ENCODE measurements around the gene LEF1. TPM values are rescaled to one million over a fixed set of nuclear protein-coding genes. Genes with fewer than 3 reads are reported as not detected.

Gene LEF1
- total and polyA plus RNA-seq, 9 of the 15 experiments (the other 6 are each of a cell fraction or from before 2014, with no cell fraction given): 15.1 to 81.1 (median 29.7) TPM

DNA sequence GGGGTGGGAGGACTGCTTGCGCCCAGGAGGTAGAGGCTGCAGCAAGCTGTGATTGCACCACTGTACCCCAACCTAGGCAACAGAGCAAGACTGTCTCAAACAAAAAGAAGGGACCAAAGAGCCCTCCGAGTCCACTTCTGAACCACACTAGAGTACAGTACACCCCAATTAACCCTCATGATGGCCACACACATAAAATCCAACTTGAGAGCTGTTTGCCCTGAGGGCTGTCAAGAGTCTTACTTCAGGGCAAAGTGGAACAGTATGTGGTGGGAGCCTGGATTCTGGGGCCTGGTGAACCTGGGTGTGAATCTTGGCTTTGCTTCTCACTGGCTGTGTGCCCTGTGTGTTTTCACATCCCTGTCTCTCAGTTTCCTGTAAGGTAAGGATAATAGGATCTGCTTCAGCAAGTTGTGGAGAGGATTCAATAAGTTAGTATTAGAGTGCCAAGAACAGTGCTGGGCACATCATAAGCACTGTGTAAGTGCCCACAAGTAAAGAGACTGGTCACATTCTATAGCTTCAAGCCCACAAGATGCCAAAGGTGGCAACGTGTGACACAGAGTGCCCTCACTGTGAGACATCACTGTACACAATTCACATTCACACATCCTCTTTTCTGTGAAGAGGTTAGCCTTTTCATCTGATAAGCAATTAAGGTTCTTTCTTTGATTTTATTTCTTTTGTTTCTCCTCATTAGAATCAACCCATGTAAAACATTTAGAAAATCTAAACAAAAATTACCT is 52.1 kb downstream of the LEF1 start:
- WGBS (ENCODE audit: insufficient coverage, low coverage, missing lambda C conversion rate): 68% methylated on average over 3 of the region's 3 CpGs

More for the DNA sequence above, 52.1 kb downstream of the LEF1 start:
- ChIA-PET CTCF (ENCODE audit: low intra/inter-chr PET ratio) (no interaction called here), POLR2A (interaction anchor here (0.6 to 1.2 kb wide), 2 partner anchors 14 to 15 kb away, joined by 3 to 5 read pairs; no protein-coding TSS in a partner anchor)
- H3K9ac ChIP-seq (ENCODE audit: insufficient read depth in 1 of 2, low read depth in 2 of 2, low read length in 2 of 2): peak overlapping the region in 1 of 2 experiments; percentile 12; a peak in 2 of 4 replicates
- peaks cover 23 to 70% of the 10 kb centered on the region in 2 experiments for H3K4me1 ChIP-seq (replicated peaks in 1 of 2; ENCODE audit: control insufficient read depth in 2 of 2, insufficient read depth in 2 of 2, low read length in 2 of 2)
- intact Hi-C loops (cut with micrococcal nuclease) (no loop called here), in situ Hi-C loops (cut with MboI) (no loop called here)
- TF ChIP-seq, protein P1, sequence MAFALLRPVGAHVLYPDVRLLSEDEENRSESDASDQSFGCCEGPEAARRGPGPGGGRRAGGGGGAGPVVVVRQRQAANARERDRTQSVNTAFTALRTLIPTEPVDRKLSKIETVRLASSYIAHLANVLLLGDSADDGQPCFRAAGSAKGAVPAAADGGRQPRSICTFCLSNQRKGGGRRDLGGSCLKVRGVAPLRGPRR (CRISPR knock-in tag; IDR thresholded peaks at IDR 0.05): no peak
- no peak for TF ChIP-seq DDX20 (tag; IDR thresholded peaks at IDR 0.05; ENCODE audit: low read depth)
- TF ChIP-seq ZNF184 (CRISPR knock-in tag; IDR thresholded peaks at IDR 0.05): no peak
- TF ChIP-seq ESRRA (IDR thresholded peaks at IDR 0.05; ENCODE audit: borderline replicate concordance, low read depth): no peak
- TF ChIP-seq, protein P2, sequence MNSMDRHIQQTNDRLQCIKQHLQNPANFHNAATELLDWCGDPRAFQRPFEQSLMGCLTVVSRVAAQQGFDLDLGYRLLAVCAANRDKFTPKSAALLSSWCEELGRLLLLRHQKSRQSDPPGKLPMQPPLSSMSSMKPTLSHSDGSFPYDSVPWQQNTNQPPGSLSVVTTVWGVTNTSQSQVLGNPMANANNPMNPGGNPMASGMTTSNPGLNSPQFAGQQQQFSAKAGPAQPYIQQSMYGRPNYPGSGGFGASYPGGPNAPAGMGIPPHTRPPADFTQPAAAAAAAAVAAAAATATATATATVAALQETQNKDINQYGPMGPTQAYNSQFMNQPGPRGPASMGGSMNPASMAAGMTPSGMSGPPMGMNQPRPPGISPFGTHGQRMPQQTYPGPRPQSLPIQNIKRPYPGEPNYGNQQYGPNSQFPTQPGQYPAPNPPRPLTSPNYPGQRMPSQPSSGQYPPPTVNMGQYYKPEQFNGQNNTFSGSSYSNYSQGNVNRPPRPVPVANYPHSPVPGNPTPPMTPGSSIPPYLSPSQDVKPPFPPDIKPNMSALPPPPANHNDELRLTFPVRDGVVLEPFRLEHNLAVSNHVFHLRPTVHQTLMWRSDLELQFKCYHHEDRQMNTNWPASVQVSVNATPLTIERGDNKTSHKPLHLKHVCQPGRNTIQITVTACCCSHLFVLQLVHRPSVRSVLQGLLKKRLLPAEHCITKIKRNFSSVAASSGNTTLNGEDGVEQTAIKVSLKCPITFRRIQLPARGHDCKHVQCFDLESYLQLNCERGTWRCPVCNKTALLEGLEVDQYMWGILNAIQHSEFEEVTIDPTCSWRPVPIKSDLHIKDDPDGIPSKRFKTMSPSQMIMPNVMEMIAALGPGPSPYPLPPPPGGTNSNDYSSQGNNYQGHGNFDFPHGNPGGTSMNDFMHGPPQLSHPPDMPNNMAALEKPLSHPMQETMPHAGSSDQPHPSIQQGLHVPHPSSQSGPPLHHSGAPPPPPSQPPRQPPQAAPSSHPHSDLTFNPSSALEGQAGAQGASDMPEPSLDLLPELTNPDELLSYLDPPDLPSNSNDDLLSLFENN (IDR thresholded peaks at IDR 0.05; ENCODE audit: low read depth in 2 of 2, low read length in 2 of 2): no peak
- no peak for TF ChIP-seq CBFB (CRISPR knock-in tag; IDR thresholded peaks at IDR 0.05)
- TF ChIP-seq HLTF (IDR thresholded peaks at IDR 0.05): no peak
- peak; percentile 51; the same call in 1 of the 2 replicates for TF ChIP-seq SPI1 (IDR thresholded peaks at IDR 0.05; ENCODE audit: borderline replicate concordance, low read depth, low read length)
- H3K27me3 ChIP-seq (ENCODE audit: control insufficient read depth in 2 of 2, insufficient read depth in 2 of 2, low read length in 2 of 2): no peaks in the 10 kb centered on the region
- no peaks in the 10 kb centered on the region for H3K36me3 ChIP-seq (ENCODE audit: control insufficient read depth, insufficient read depth, low read length)
- H4K20me1 ChIP-seq (replicated peaks; ENCODE audit: control insufficient read depth, insufficient read depth, low read length): no peaks in the 10 kb centered on the region
- BruUV-seq (replicated peaks): no TSS peak
- H3K79me2 ChIP-seq (ENCODE audit: control insufficient read depth, insufficient read depth, low read length): peaks cover 29% of the 10 kb centered on the region; the same call in 1 of the 3 replicates
- H3K4me2 ChIP-seq (ENCODE audit: insufficient read depth, low read length): no peak overlapping the region; the same call in 1 of the 2 replicates
- FAIRE-seq (no peak), ATAC-seq (no peak), DNase-seq (ENCODE audit: extremely low read depth in 1 of 4, low spot score in 3 of 4) (no peak)
- no peaks in the 10 kb centered on the region for H3K9me3 ChIP-seq (replicated peaks; ENCODE audit: control insufficient read depth, insufficient read depth, low read depth, low read length)
- H3K4me3 ChIP-seq: no peak overlapping the region
- H3K9me1 ChIP-seq (ENCODE audit: control insufficient read depth, insufficient read depth, low read length): no peaks in the 10 kb centered on the region
- H2AFZ ChIP-seq (ENCODE audit: low read depth, low read length): no peak overlapping the region
- peak overlapping the region; percentile 82; the same call in 1 of the 3 replicates for H3K27ac ChIP-seq (ENCODE audit: extremely low read depth, low read depth, low read length)

Data from K562 (cell line).